ENCODE results near the gene MFSD6L.

GRCh38 chr17:8762012-8762411, 37.2 kb downstream of the MFSD6L start:
- TF ChIP-seq CTCF (IDR thresholded peaks at IDR 0.05; ENCODE audit: low read length) (no peak), EZH2 (IDR thresholded peaks at IDR 0.05; ENCODE audit: borderline replicate concordance, low read length) (no peak)
